GM06990 (cell line): ENCODE measurements around the gene ITFG1.
"Not testable (repeated sequence)": the region's sequence is repeated elsewhere in the genome, so short reads cannot be mapped to it uniquely, and the experiment has no call there.

Experiments used
- DNase-seq: peaks from one replicate; pipeline ENCODE4 v3.0.0-alpha.2; 2011; ENCODE audit not compliant: insufficient read length; ENCODE audit errors: extremely low read depth
- H3K27me3 ChIP-seq: replicated peaks from 2 replicates; pipeline ENCODE4 v1.6.0; 2011; ENCODE audit warnings: low read length; ENCODE audit not compliant: control insufficient read depth, insufficient read depth
- H3K36me3 ChIP-seq: 2 replicates; pipeline ENCODE4 v1.5.1; 2011; ENCODE audit warnings: low read length; ENCODE audit not compliant: control insufficient read depth, insufficient read depth
- H3K4me3 ChIP-seq: replicated peaks from 2 replicates; pipeline ENCODE4 v1.5.1; 2011; ENCODE audit warnings: low read depth, mild to moderate bottlenecking, control low read depth, low read length
- TF ChIP-seq, protein P1 (sequence below): IDR thresholded peaks from 2 replicates; pipeline ENCODE4 v1.5.1; 2011; ENCODE audit warnings: low read length, control low read depth, mild to moderate bottlenecking, inconsistent platforms; ENCODE audit not compliant: insufficient read depth, poor library complexity, severe bottlenecking

Gene ITFG1

GRCh38 chr16:47213761-47214440, 247.0 kb downstream of the ITFG1 start:
- Histone ChIP-seq H3K36me3 (no peaks in the 10 kb centered on the region; the same call in 1 of the 2 replicates), H3K4me3 (no peak overlapping the region), H3K27me3 (no peaks in the 10 kb centered on the region)
- TF ChIP-seq, protein P1, sequence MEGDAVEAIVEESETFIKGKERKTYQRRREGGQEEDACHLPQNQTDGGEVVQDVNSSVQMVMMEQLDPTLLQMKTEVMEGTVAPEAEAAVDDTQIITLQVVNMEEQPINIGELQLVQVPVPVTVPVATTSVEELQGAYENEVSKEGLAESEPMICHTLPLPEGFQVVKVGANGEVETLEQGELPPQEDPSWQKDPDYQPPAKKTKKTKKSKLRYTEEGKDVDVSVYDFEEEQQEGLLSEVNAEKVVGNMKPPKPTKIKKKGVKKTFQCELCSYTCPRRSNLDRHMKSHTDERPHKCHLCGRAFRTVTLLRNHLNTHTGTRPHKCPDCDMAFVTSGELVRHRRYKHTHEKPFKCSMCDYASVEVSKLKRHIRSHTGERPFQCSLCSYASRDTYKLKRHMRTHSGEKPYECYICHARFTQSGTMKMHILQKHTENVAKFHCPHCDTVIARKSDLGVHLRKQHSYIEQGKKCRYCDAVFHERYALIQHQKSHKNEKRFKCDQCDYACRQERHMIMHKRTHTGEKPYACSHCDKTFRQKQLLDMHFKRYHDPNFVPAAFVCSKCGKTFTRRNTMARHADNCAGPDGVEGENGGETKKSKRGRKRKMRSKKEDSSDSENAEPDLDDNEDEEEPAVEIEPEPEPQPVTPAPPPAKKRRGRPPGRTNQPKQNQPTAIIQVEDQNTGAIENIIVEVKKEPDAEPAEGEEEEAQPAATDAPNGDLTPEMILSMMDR = no peak
- DNase-seq = no peak

DNA sequence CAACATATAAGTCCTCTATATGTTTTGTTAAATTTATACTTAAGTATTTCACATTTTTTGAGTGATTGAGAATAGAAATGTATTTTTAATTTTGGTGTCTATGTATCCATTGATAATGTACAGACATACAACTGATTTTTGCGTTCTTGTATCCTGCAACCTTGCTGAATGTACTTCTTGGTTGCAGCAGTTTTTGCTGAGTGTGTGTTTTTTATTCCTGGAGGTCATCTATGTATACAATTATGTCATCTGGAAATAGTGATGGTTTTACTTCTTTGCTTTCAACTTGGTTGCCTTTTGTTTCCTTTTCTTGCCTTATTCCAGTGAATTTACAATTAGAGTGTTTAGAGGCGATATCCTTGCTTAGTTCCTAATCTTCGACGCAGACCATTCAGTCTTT, 249.6 kb downstream of the ITFG1 start:
- H3K4me3 ChIP-seq = no peak overlapping the region
- no peaks in the 10 kb centered on the region; the same call in 1 of the 2 replicates for H3K36me3 ChIP-seq
- no peaks in the 10 kb centered on the region for H3K27me3 ChIP-seq
- TF ChIP-seq, protein P1 = no peak
- no peak for DNase-seq

- no peak overlapping the region for H3K4me3 ChIP-seq
- no peak for DNase-seq
- no peaks in the 10 kb centered on the region for H3K27me3 ChIP-seq
- H3K36me3 ChIP-seq = no peaks in the 10 kb centered on the region
- TF ChIP-seq, protein P1 = no peak
Measured at GRCh38 chr16:47204736-47205504, 255.9 kb downstream of the ITFG1 start.

GRCh38 chr16:47203433-47203832, 257.4 kb downstream of the ITFG1 start:
- H3K27me3 ChIP-seq, DNase-seq, H3K36me3 ChIP-seq, H3K4me3 ChIP-seq: not testable (repeated sequence)

DNA sequence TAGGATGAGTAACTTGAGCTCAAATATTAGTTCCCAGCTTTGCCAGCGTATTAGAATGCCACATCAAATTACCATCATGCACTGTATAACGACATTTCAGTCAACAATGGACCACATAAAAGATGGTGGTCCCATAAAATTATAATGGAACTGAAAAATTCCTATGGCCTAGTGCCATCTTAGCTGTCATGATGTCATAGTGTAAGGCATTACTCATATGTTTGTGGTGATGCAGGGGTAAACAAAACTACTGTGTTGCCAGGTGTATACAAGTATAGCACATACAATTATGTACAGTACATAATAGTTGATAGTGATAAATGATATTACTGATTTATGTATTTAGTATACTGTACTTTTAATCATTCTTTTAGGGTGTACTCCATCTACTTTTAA, 262.7 kb downstream of the ITFG1 start:
- TF ChIP-seq, protein P1 = no peak
- DNase-seq = no peak

GRCh38 chr16:47197536-47198179, 263.2 kb downstream of the ITFG1 start:
- no peak for DNase-seq
- TF ChIP-seq, protein P1 = no peak
- Histone ChIP-seq H3K4me3 (no peak overlapping the region), H3K36me3 (no peaks in the 10 kb centered on the region), H3K27me3 (no peaks in the 10 kb centered on the region)

More for the DNA sequence above, 262.7 kb downstream of the ITFG1 start:
- Histone ChIP-seq H3K27me3 (no peaks in the 10 kb centered on the region), H3K36me3 (no peaks in the 10 kb centered on the region), H3K4me3 (no peak overlapping the region)
